Right ventricle myocardium superior (tissue), 1 donor: ENCODE results near the gene CPXM2. TPM values are rescaled to one million over a fixed set of nuclear protein-coding genes. Genes with fewer than 3 reads are reported as not detected.

ENCODE experiments used
- ATAC-seq: fragments of 200-7000 bp; cut with Tn5 transposase; one replicate; pipeline ENCODE4 v1.9.1; 2020; ENCODE audit warnings: mild to moderate bottlenecking; ENCODE audit not compliant: poor library complexity
- DNase-seq: peaks from one replicate; pipeline ENCODE4 v3.0.0-alpha.2; 2020
- intact Hi-C: fragments of 100-400 bp; cut with DNase I; formaldehyde crosslinking; loops from one replicate; pipeline ENCODE4 v1.11.2; 2022
- total RNA-seq: library from RNA; stranded (reverse); fragmentation: NEBNext Ultra II Directional; extraction: Animal tissue kit (Norgen Biotek cat#: 25700); gene quantifications from one replicate; pipeline ENCODE4 v1.2.1, GENCODE V29; 2021
- donor health status: DM: no; HTN: yes; CAD: no; lungs with severe emphysema.

CPXM2 gene
- total RNA-seq, 1 donor from 2014 or later, result 2.6 TPM

DNA sequence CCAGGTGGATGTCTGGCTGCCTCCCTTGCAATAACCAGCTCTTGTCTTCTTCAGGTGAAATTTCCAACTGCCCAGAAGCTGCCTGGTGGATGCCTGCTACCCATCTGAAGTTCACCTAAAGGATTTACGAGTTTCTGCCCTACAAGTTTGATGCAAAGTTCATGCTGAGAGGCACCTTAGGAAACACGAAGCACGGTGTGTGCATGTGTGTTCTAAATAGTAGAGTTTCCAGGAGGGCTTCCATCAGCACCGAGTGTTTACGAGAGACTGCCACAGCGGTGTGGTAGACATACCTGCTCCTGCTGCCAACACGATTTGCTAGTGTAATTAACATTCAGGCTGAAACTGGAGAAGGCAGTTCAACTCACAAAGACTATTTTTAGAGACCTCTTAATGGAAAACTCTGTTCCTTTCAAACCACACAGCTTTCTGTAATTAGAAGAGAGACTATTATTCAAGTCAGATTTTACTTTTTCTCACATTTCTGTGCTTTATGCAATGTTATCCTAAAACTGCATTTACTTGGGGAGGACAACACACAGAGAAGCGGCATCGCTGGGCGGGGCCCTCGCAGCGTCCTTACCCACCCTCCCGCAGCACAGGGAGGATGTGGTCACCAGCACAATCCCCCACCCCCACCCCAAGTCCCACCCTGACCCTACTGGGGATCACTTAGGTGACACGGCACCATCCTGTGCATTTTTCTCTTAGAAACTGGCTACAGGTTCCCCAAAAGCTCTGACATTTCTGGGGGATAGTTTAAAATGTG is 15.5 kb upstream of the CPXM2 start:
- DNase-seq (no peak), ATAC-seq (no peak)
- intact Hi-C loops, result no loop called here

- no peak for ATAC-seq
- no peak for DNase-seq
- intact Hi-C loops, result no loop called here
Observed at GRCh38 chr10:123906296-123906695, 14.7 kb upstream of the CPXM2 start.

GRCh38 chr10:123904834-123905409 is 13.3 kb upstream of the CPXM2 start:
- intact Hi-C loops, result no loop called here
- ATAC-seq (no peak), DNase-seq (no peak)

DNA sequence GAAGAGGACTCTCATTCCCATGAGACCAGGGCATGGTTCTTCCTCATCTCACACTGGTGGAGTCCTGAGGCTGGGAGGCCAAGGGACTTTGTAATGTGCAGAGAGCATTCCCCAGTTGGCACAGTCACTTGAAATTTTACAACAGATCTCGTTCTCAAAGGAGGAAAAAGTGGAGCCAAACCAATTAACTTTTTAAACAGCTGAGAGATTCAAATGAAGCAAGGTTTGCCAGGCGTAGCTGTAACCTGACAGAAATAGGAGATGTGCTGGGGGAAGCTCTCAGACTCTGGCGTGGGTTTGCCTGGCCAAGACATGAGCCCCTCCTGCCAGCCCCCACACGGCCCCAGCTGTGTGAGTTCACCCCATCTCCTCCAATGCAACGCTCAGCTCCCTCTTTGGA is 12.0 kb upstream of the CPXM2 start:
- ATAC-seq, result no peak
- intact Hi-C loops, result no loop called here

DNA sequence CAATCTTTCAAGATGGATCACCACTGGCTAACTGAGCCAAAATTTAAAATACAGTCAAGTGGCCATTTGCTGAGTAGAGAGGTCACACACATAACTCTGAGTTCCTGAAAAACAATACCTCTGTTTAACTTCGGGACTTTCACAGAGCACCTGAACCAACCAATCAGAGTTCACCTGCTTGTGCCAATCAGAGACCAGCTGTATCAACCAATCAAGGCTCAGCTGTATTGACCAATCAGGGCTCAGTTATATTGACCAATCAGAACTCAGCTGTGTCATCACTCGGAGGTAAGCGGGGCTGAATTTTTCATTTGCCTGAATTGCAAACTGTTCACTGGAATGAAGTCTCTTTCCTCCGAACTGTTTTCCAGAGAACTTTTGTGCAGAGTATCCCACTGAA is 10.0 kb upstream of the CPXM2 start:
- intact Hi-C loops, result no loop called here
- DNase-seq, result no peak
- ATAC-seq, result no peak

More for the DNA sequence above, 12.0 kb upstream of the CPXM2 start:
- no peak for DNase-seq

- intact Hi-C loops, result no loop called here
- DNase-seq (no peak), ATAC-seq (no peak)
Observed at GRCh38 chr10:123897146-123897545, 5.5 kb upstream of the CPXM2 start.

GRCh38 chr10:123896246-123896927 is 4.8 kb upstream of the CPXM2 start:
- ATAC-seq, result no peak
- intact Hi-C loops, result no loop called here
- no peak for DNase-seq

DNA sequence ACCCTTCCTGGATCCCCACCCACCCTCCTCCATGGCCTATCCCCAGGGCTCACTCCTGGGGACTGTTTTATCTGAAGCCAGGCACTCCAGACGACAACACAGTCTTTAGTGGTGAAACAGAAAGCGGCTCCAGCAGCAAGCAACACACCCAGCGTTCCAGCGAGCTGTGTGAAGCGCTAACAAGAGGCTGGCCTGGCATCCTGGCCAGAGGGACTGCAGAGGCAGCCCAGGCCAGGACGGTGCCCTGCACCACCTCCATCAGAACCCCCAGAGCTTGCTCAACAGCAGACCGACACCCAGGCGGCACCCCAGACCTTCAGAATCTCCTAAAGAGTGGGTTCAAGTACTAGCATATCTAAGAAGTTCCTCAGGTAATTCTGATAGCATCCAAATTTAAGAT is 2.0 kb upstream of the CPXM2 start:
- ATAC-seq (no peak), DNase-seq (no peak)
- intact Hi-C loops, result no loop called here

- intact Hi-C loops, result no loop called here
- DNase-seq, result no peak
- ATAC-seq, result no peak
Observed at GRCh38 chr10:123890756-123891143, 857 bp downstream of the CPXM2 start.

DNA sequence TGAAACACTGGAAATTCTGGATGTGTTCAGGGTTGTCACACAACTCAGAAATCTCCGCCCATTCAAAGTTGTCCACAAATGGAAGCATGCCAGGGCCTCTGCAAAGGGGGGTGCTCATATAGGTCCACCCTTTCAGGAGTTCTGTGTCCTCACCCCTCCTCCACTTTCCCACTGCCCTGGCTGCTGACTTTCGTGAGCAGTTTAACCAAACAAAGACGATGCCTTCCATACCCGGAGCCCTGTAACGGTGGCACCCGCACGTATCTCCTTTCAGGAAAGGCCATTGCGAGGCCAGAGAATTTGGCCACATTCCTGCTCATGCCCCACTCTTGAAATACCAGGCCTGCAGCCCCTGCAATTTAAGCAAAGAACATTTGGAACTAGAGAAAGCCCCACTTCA is 1.4 kb downstream of the CPXM2 start:
- DNase-seq (no peak), ATAC-seq (no peak)
- intact Hi-C loops, result no loop called here

DNA sequence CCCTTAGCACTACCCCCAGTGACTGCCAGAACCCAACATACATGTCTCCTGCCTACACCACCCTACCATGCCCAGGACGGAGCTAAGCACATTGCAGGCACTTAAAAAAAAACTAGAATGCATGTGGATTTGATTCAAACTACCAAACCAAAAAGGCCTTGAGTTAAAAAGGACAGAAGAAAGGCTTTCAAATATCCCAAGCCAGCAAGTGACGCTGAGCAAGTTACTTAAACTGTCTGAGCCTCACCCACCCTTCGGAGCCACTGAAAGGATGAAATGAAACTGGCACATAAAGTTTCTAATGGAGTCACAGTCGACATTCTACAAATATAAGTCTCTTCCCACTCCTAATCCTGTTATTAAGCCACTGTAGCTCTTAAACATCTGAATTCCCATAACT is 1.8 kb downstream of the CPXM2 start:
- ATAC-seq (no peak), DNase-seq (no peak)
- intact Hi-C loops, result no loop called here

DNA sequence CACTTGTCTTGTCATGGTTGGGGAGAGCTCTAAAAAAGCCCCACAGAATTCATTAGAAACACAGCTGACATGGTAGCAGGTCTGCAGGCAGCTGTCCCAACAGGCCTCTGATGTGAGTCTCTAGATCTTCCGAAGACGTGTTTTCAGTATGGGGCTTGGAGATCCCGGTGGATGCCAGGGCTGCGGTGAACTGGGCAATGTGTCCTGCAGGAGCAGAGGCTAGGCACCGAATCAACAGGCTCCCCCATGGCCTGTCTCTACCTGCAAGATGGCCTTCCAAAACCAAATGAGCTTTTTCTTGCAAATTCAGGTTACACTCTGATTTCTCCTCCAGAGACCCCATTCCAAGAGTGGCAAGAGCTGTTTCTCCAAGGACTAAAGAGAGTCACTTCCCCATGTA is 2.9 kb downstream of the CPXM2 start:
- ATAC-seq (no peak), DNase-seq (no peak)
- intact Hi-C loops, result no loop called here

DNA sequence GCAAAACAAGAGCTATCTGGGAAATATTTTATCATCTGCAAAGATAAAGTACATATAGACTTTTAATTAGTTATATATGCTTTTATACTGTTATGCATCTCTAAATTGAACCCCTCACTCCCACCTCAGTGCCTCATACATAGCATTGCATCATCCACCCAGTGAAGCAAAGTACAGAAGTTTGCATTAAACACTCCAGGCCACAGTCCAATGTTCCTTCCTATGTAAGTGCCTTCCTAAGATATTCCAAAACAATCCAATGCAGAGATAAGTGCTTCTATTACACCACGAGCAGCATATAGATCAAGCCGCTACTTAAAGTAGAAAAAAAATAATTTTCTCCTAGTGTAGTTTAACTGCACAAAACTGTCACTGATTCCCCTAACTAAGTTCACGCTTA is 3.4 kb downstream of the CPXM2 start:
- intact Hi-C loops, result no loop called here
- DNase-seq (no peak), ATAC-seq (no peak)

DNA sequence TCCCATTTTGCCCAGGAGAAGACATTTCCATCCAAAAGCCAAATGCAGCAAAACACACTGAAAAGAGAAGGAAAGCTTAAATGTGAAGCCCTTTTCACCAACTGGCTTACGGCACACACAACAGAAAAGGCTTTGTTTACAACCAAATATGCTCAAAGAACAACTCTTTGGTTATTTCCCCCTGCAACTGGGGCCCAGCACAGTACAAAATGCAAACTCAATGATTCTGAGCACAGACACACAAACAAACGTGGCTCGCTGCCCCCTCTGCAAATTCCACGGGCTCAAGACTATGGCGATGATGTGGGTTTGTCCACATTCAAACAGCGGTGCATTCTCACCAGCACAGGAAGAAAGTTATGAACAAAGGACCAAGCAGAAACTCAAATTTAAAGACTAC is 5.3 kb downstream of the CPXM2 start:
- ATAC-seq (no peak), DNase-seq (no peak)
- intact Hi-C loops, result no loop called here

- intact Hi-C loops, result no loop called here
- ATAC-seq (no peak), DNase-seq (no peak)
Observed at GRCh38 chr10:123885406-123886170, 6.0 kb downstream of the CPXM2 start.

GRCh38 chr10:123884907-123885381 is 6.7 kb downstream of the CPXM2 start:
- DNase-seq, result no peak
- ATAC-seq, result no peak
- intact Hi-C loops, result no loop called here

DNA sequence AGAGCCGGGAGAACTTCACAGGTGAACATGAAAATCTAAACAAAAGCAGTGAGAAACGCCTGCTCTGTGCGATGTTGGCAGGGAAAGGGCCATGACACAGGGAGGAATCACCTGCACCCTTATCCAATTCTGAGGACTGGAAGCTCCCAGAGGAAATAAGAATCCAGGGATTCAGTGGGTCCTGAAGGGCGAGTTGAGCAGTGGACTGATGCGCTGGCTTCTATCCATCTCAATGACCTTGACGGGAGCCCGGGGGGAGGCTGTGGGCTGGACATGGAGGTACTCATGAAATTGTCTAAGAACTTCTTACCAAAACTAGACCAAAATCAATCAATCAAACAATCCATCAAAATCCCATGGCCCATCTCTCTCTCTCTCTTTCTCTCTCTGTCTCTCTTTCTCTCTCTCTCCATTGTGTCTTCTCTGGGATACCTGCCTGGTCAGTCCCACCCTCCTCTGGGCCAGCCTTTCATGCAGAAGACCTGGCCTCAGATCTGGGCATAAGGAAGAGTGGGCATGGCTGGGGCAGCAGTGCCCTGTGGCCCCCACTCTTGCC is 7.2 kb downstream of the CPXM2 start:
- ATAC-seq, result no peak
- intact Hi-C loops, result no loop called here

DNA sequence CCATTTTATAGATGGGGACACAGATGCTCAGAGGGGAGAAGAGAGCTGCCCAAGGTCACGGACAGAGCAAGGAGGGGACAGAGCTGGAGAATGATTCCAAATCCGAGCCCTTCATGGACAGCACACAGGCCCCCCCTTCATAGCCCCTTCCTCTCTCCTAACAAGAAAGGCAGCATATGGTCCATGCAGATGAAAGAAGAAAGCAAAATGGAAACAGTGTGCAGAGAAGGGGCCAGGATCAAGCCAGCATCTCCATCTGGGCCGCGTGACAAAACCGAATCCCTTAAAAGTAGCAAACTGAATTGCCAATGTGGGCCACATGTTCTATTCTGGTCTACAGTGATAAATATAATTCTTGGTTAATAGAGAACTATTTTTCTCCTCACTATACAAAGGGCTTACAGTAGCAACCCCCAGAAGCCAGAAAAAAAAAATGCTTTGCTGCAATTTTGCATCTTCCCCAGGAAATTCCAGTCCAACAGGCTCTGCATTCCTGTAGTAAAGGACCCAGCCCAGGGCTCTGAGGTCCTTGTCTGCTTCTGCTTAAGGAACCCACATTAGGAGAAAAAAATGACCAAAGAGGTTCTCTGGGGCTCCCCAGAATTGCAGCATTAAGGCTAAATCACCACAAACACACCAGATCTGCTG is 7.8 kb downstream of the CPXM2 start:
- intact Hi-C loops, result no loop called here
- no peak for DNase-seq
- ATAC-seq, result no peak

More for the DNA sequence above, 7.2 kb downstream of the CPXM2 start:
- DNase-seq, result no peak
